ENCODE results near the gene GLB1L. TPM values are rescaled to one million over a fixed set of nuclear protein-coding genes. Genes with fewer than 3 reads are reported as not detected.
A peak's percentile ranks its signal among the peaks of the same experiment; 100 is the strongest.
"Not testable (repeated sequence)": the region's sequence is repeated elsewhere in the genome, so short reads cannot be mapped to it uniquely, and the experiment has no call there.

GLB1L gene
- total RNA-seq, 1 donor from 2014 or later, result 22.8 TPM

- no peak for TF ChIP-seq POLR2A (IDR thresholded peaks at IDR 0.05)
- no peak for TF ChIP-seq CTCF (IDR thresholded peaks at IDR 0.05)
- no peak overlapping the region for H3K4me3 ChIP-seq
- no peaks in the 10 kb centered on the region for H3K36me3 ChIP-seq
- no peak for DNase-seq (ENCODE audit: extremely low spot score in 2 of 2)
- intact Hi-C loops (cut with DNase I), result no loop called here
- no peaks in the 10 kb centered on the region for H3K27me3 ChIP-seq
- H3K9me3 ChIP-seq, result no peaks in the 10 kb centered on the region
- H3K4me1 ChIP-seq, result no peaks in the 10 kb centered on the region
- no peak overlapping the region for H3K27ac ChIP-seq
Observed at GRCh38 chr2:219266232-219266631, 21.0 kb upstream of the GLB1L start.

GRCh38 chr2:219261024-219261855, 16.0 kb upstream of the GLB1L start:
- Histone ChIP-seq H3K9me3 (no peaks in the 10 kb centered on the region), H3K27me3 (no peaks in the 10 kb centered on the region), H3K4me1 (no peaks in the 10 kb centered on the region), H3K4me3 (no peak overlapping the region), H3K27ac (no peak overlapping the region), H3K36me3 (no peaks in the 10 kb centered on the region)
- intact Hi-C loops (cut with DNase I), result no loop called here
- TF ChIP-seq POLR2A (IDR thresholded peaks at IDR 0.05) (no peak), CTCF (IDR thresholded peaks at IDR 0.05) (no peak), POLR2AphosphoS5 (IDR thresholded peaks at IDR 0.05; ENCODE audit: insufficient read depth in 1 of 2, low read depth in 1 of 2) (no peak)
- DNase-seq (ENCODE audit: extremely low spot score in 2 of 2), result no peak

GRCh38 chr2:219258942-219259341, 13.7 kb upstream of the GLB1L start:
- H3K9me3 ChIP-seq; H3K27me3 ChIP-seq; H3K4me3 ChIP-seq; DNase-seq (ENCODE audit: extremely low spot score in 2 of 2); intact Hi-C loops (cut with DNase I); H3K27ac ChIP-seq; H3K36me3 ChIP-seq: not testable (repeated sequence)
- H3K4me1 ChIP-seq, result peaks cover 11% of the 10 kb centered on the region

- peak overlapping the region; percentile 69 to 82 for H3K4me3 ChIP-seq
- DNase-seq (ENCODE audit: extremely low spot score in 2 of 2), result no peak
- intact Hi-C loops (cut with DNase I), result no loop called here
- no peaks in the 10 kb centered on the region for H3K27me3 ChIP-seq
- H3K4me1 ChIP-seq, result peaks cover 50% of the 10 kb centered on the region
- H3K27ac ChIP-seq, result peak overlapping the region; percentile 75
- peaks cover 0 to 14% of the 10 kb centered on the region in 2 donors for H3K36me3 ChIP-seq
- H3K9me3 ChIP-seq, result no peaks in the 10 kb centered on the region
- no peak for TF ChIP-seq POLR2A (IDR thresholded peaks at IDR 0.05)
- no peak for TF ChIP-seq CTCF (IDR thresholded peaks at IDR 0.05)
- no peak for TF ChIP-seq POLR2AphosphoS5 (IDR thresholded peaks at IDR 0.05; ENCODE audit: insufficient read depth in 1 of 2, low read depth in 1 of 2)
Observed at GRCh38 chr2:219254590-219255201, 9.5 kb upstream of the GLB1L start.

- peak within 1 kb of the TSS; percentile 69 to 82 for H3K4me3 ChIP-seq
- DNase-seq (ENCODE audit: extremely low spot score in 2 of 2), result no peak
- H3K27me3 ChIP-seq, result no peaks in the 10 kb centered on the region
- H3K27ac ChIP-seq, result peak within 1 kb of the TSS; percentile 81
- H3K4me1 ChIP-seq, result peaks cover 57% of the 10 kb centered on the region
- peak in 1 of 2 donors; percentile 95 for TF ChIP-seq POLR2A (IDR thresholded peaks at IDR 0.05)
- peak in 2 of 3 experiments; percentile 9 for TF ChIP-seq CTCF (IDR thresholded peaks at IDR 0.05)
- TF ChIP-seq POLR2AphosphoS5 (IDR thresholded peaks at IDR 0.05; ENCODE audit: insufficient read depth in 1 of 2, low read depth in 1 of 2), result peak; percentile 44 to 99
- no peaks in the 10 kb centered on the region for H3K9me3 ChIP-seq
- intact Hi-C loops (cut with DNase I), result no loop called here
- peaks cover 0 to 14% of the 10 kb centered on the region in 2 donors for H3K36me3 ChIP-seq
Observed at GRCh38 chr2:219253753-219254589, 8.7 kb upstream of the GLB1L start, which contains the start of gene TUBA4A. Gene TUBA4A (minus strand): TSS chr2:219253918. CDS start chr2:219253858, 60 bp downstream.

Measured in vagina (tissue), 2 donors.